ENCODE results near the gene CTSA. TPM values are rescaled to one million over a fixed set of nuclear protein-coding genes. Genes with fewer than 3 reads are reported as not detected.

CTSA gene
- total and polyA plus RNA-seq, 9 of the 15 experiments (the other 6 are each of a cell fraction or from before 2014, with no cell fraction given): 8.8 to 61.7 (median 28.3) TPM

DNA sequence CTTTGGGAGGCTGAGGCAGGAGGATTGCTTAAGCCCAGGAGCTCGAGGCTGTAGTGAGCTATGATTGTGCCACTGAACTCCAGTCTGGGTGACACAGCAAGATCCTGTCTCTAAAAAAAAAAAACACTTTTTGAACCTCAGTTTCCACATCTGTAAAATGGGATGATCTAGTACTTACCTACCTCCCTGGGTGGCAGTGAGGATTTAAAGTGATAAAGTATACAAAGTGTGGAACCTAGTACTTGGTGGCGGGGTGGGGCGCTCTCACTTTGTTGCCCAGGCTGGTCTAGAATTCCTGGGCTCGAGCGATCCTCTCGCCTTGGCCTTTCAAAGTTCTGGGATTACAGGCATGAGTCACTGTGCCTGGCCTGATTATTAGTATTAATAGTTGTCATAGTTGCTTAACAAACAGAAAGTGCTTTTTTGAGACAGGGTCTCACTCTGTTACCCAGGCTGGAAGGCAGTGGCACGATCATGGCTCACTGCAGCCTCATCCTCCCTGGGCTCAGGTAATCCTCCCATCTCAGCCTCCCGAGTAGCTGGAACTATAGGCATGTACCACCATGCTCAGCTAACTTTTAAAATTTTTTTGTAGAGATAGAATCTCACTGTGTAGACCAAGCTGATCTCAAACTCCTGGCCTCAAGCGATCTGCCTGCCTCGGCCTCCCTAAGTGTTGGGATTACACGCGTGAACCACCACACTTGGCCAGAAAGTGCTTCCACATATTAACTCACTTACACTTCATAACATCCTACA, 27.8 kb downstream of the CTSA start (continued):
- TF ChIP-seq, protein P1, sequence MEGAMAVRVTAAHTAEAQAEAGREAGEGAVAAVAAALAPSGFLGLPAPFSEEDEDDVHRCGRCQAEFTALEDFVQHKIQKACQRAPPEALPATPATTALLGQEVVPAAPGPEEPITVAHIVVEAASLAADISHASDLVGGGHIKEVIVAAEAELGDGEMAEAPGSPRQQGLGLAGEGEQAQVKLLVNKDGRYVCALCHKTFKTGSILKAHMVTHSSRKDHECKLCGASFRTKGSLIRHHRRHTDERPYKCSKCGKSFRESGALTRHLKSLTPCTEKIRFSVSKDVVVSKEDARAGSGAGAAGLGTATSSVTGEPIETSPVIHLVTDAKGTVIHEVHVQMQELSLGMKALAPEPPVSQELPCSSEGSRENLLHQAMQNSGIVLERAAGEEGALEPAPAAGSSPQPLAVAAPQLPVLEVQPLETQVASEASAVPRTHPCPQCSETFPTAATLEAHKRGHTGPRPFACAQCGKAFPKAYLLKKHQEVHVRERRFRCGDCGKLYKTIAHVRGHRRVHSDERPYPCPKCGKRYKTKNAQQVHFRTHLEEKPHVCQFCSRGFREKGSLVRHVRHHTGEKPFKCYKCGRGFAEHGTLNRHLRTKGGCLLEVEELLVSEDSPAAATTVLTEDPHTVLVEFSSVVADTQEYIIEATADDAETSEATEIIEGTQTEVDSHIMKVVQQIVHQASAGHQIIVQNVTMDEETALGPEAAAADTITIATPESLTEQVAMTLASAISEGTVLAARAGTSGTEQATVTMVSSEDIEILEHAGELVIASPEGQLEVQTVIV (CRISPR knock-in tag; IDR thresholded peaks at IDR 0.05; ENCODE audit: borderline replicate concordance): no peak
- TF ChIP-seq KDM1A (IDR thresholded peaks at IDR 0.05): peak; percentile 32 to 69; a peak in 2 of 4 replicates
- TF ChIP-seq POLR2A (conservative IDR thresholded peaks at IDR 0.05): no peak
- no peak for TF ChIP-seq KLF1 (tag; IDR thresholded peaks at IDR 0.05)
- no peak for TF ChIP-seq MYBL2 (IDR thresholded peaks at IDR 0.05; ENCODE audit: low read depth)
- TF ChIP-seq MYBL2 (CRISPR knock-in tag; IDR thresholded peaks at IDR 0.05; ENCODE audit: borderline replicate concordance): no peak
- peak; percentile 94 for TF ChIP-seq RBM25 (IDR thresholded peaks at IDR 0.05; ENCODE audit: low read depth, low read length, severe bottlenecking)
- TF ChIP-seq, protein P2, sequence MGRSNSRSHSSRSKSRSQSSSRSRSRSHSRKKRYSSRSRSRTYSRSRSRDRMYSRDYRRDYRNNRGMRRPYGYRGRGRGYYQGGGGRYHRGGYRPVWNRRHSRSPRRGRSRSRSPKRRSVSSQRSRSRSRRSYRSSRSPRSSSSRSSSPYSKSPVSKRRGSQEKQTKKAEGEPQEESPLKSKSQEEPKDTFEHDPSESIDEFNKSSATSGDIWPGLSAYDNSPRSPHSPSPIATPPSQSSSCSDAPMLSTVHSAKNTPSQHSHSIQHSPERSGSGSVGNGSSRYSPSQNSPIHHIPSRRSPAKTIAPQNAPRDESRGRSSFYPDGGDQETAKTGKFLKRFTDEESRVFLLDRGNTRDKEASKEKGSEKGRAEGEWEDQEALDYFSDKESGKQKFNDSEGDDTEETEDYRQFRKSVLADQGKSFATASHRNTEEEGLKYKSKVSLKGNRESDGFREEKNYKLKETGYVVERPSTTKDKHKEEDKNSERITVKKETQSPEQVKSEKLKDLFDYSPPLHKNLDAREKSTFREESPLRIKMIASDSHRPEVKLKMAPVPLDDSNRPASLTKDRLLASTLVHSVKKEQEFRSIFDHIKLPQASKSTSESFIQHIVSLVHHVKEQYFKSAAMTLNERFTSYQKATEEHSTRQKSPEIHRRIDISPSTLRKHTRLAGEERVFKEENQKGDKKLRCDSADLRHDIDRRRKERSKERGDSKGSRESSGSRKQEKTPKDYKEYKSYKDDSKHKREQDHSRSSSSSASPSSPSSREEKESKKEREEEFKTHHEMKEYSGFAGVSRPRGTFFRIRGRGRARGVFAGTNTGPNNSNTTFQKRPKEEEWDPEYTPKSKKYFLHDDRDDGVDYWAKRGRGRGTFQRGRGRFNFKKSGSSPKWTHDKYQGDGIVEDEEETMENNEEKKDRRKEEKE (IDR thresholded peaks at IDR 0.05; ENCODE audit: borderline replicate concordance in 1 of 2, control insufficient read depth in 1 of 2, low read depth in 2 of 2, low read length in 1 of 2): no peak
- peak; percentile 92 for TF ChIP-seq ADNP (tag; IDR thresholded peaks at IDR 0.05)
- TF ChIP-seq ZNF561 (CRISPR knock-in tag; conservative IDR thresholded peaks at IDR 0.05): no peak
- TF ChIP-seq ZNF282 (CRISPR knock-in tag; IDR thresholded peaks at IDR 0.05): no peak
- TF ChIP-seq PHB (CRISPR knock-in tag; IDR thresholded peaks at IDR 0.05): no peak
- no peak for TF ChIP-seq ZBTB8A (IDR thresholded peaks at IDR 0.05; ENCODE audit: partially characterized antibody)
- TF ChIP-seq CBX1 (IDR thresholded peaks at IDR 0.05; ENCODE audit: low read depth): peak; percentile 82; the same call in 1 of the 2 replicates
- TF ChIP-seq BCOR (IDR thresholded peaks at IDR 0.05): peak; percentile 97
- TF ChIP-seq, protein P3, sequence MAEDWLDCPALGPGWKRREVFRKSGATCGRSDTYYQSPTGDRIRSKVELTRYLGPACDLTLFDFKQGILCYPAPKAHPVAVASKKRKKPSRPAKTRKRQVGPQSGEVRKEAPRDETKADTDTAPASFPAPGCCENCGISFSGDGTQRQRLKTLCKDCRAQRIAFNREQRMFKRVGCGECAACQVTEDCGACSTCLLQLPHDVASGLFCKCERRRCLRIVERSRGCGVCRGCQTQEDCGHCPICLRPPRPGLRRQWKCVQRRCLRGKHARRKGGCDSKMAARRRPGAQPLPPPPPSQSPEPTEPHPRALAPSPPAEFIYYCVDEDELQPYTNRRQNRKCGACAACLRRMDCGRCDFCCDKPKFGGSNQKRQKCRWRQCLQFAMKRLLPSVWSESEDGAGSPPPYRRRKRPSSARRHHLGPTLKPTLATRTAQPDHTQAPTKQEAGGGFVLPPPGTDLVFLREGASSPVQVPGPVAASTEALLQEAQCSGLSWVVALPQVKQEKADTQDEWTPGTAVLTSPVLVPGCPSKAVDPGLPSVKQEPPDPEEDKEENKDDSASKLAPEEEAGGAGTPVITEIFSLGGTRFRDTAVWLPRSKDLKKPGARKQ (CRISPR knock-in tag; IDR thresholded peaks at IDR 0.05): no peak
- TF ChIP-seq SMARCA5 (IDR thresholded peaks at IDR 0.05): peak; percentile 82
- no peak for TF ChIP-seq SLC30A9 (CRISPR knock-in tag; IDR thresholded peaks at IDR 0.05)
- no peak for TF ChIP-seq DACH1 (IDR thresholded peaks at IDR 0.05; ENCODE audit: partially characterized antibody)

All from K562 (cell line).